Heart left ventricle (tissue), 16 donors: ENCODE data around the gene CES4A. TPM values are rescaled to one million over a fixed set of nuclear protein-coding genes. Genes with fewer than 3 reads are reported as not detected.

ENCODE experiments used
- ATAC-seq, 4 donors: fragments of 200-7000 bp; cut with Tn5 transposase; one replicate each; pipeline ENCODE4 v1.9.1; 2020 to 2022; ENCODE audit warnings: moderate library complexity in 4 of 4, mild to moderate bottlenecking in 3 of 4, moderate number of reproducible peaks in 1 of 4
- DNase-seq, 5 donors: peaks; one replicate each; pipeline ENCODE4 v3.0.0-alpha.2; 2020
- H3K27ac ChIP-seq, 12 donors: fragments of 200-600 bp; sonication (generic) in 4 of 12; one replicate each; pipeline versions ENCODE4 v1.5.0 to v1.8.0; 2016 to 2022; ENCODE audit warnings: mild to moderate bottlenecking in 2 of 12
- H3K27me3 ChIP-seq, 9 donors: fragments of 200-600 bp; sonication (generic) in 2 of 9; one replicate each; pipeline versions ENCODE4 v1.5.1 to v1.8.0; 2016 to 2022; ENCODE audit warnings: mild to moderate bottlenecking in 3 of 9
- H3K36me3 ChIP-seq, 9 donors: fragments of 200-600 bp; sonication (generic) in 2 of 9; one replicate each; pipeline versions ENCODE4 v1.5.0 to v1.8.0; 2018 to 2022; ENCODE audit warnings: mild to moderate bottlenecking in 2 of 9
- H3K4me1 ChIP-seq, 12 donors: fragments of 200-600 bp; sonication (generic) in 4 of 12; one replicate each; pipeline versions ENCODE4 v1.5.0 to v1.8.0; 2016 to 2022; ENCODE audit warnings: mild to moderate bottlenecking in 3 of 12
- H3K4me3 ChIP-seq, 12 donors: fragments of 200-600 bp; sonication (generic) in 4 of 12; one replicate each; pipeline versions ENCODE4 v1.5.0 to v1.8.0; 2017 to 2022; ENCODE audit warnings: mild to moderate bottlenecking in 9 of 12, moderate library complexity in 4 of 12
- H3K9me3 ChIP-seq, 12 donors: fragments of 200-600 bp; sonication (generic) in 4 of 12; one replicate each; pipeline versions ENCODE4 v1.5.0 to v1.8.0; 2016 to 2022; ENCODE audit warnings: mild to moderate bottlenecking in 1 of 12
- CTCF ChIP-seq, 12 donors: fragments of 200-600 bp; sonication (generic) in 4 of 12; IDR thresholded peaks; one replicate each; pipeline versions ENCODE4 v1.5.0 to v1.8.0; 2018 to 2022; ENCODE audit warnings: antibody characterized with exemption in 12 of 12, mild to moderate bottlenecking in 5 of 12
- POLR2A ChIP-seq, 2 donors: fragments of 450-650 bp; IDR thresholded peaks; one replicate each; pipeline ENCODE4 v1.6.1; 2017; ENCODE audit warnings: antibody characterized with exemption in 2 of 2, mild to moderate bottlenecking in 2 of 2, moderate library complexity in 2 of 2
- WGBS, 4 donors: extraction: QIAGEN DNeasy Blood & Tissue Kit in 2 of 4; methylation state at CpG; one replicate each; pipeline versions ENCODE4 v1.1.5 to v1.1.7; 2013 to 2018; 5-methylcytosine and 5-hydroxymethylcytosine counted together
- intact Hi-C, 10 donors: fragments of 100-400 bp; cut with DNase I; formaldehyde crosslinking; loops; one replicate each; pipeline versions ENCODE4 v1.11.1 to v1.14.2; 2022
- polyA plus RNA-seq, 2 donors: library from polyadenylated mRNA; stranded (reverse); fragments of 200-250 nt; gene quantifications; one replicate each; pipeline ENCODE4 v1.2.3, GENCODE V29; 2013
- total RNA-seq, 9 donors: library from RNA; depleted of rRNA in 2 of 9; stranded (reverse); fragments of >200 nt in 2 of 9; fragmentation: NEBNext Ultra II Directional in 3 of 9; extraction: Animal tissue kit (Norgen Biotek cat#: 25700) in 3 of 9; gene quantifications; one replicate each; pipeline versions ENCODE4 v1.1.0 to v1.2.4, GENCODE V29; 2016 to 2023
- donor health status: ischemic (EF 13 %, LVEDD 7.1; RV severe dilation, severe dysfunction).
- donor health status: healthy with polysubstance abuse.
- donor health status: DM: no; HTN: yes; CAD: no.
- donor health status: DM: no; HTN: no; CAD: no.
- donor health status: ischemic (EF 25% LVEDD 6.9; RV normal size, moderate dysfunction).
- donor health status: ischemic (EF 25% LVEDD 5.7; RV mildly dilated, moderate dysfunction).
- donor health status: healthy.
- donor health status: DM: yes; HTN: yes; CAD: no.
- donor health status: ischemic (EF 35%, LVEDD 5.7; RV mildly dilated, moderate dysfunction).
- donor health status: nonischemic (EF 11% LVEDD 7.7; RV severe dilation, severe dysfunction).
- donor health status: DM: yes; HTN: yes; CAD: no.
- donor health status: PGD.
- donor health status: ischemic (EF 29% LVEDD 5.4; RV normal size, mild dysfunction).
- donor health status: nonischemic (EF 23%, LVEDD 6.1; RV moderate dilation, normal function).

The CES4A gene
- total and polyA plus RNA-seq, 11 donors, result 3.5 to 26.8 (median 8.1) TPM

GRCh38 chr16:67019171-67019570, 30.8 kb downstream of the CES4A start:
- WGBS, 4 donors, result 92 to 93% (median 93%) methylated on average over 8 of the region's 8 CpGs
- no peak for DNase-seq
- no peak overlapping the region for H3K4me3 ChIP-seq
- H3K9me3 ChIP-seq, result no peaks in the 10 kb centered on the region
- peaks cover 0 to 13% (median 8%) of the 10 kb centered on the region in 12 donors for H3K4me1 ChIP-seq
- peaks cover 0 to 8% (median 0%) of the 10 kb centered on the region in 9 donors for H3K27me3 ChIP-seq
- TF ChIP-seq CTCF (IDR thresholded peaks at IDR 0.05) (no peak), POLR2A (IDR thresholded peaks at IDR 0.05) (no peak)
- H3K36me3 ChIP-seq, result no peaks in the 10 kb centered on the region
- H3K27ac ChIP-seq, result no peak overlapping the region
- no peak for ATAC-seq
- intact Hi-C loops, result loop anchor here in 4 of 10 donors (5.0 to 10.0 kb wide), 3 partner anchors 86 to 138 kb away; partner anchors contain the start of genes FBXL8 (in 3 of the 4), TRADD (in 3 of the 4), B3GNT9 (in 1 of the 4) and PHAF1 (in 1 of the 4)

GRCh38 chr16:67021321-67021720, 32.9 kb downstream of the CES4A start:
- TF ChIP-seq POLR2A (IDR thresholded peaks at IDR 0.05), result no peak
- no peak for TF ChIP-seq CTCF (IDR thresholded peaks at IDR 0.05)
- DNase-seq, result no peak
- peaks cover 0 to 3% (median 0%) of the 10 kb centered on the region in 12 donors for H3K4me1 ChIP-seq
- H3K9me3 ChIP-seq, result no peaks in the 10 kb centered on the region
- 85 to 87% (median 86%) methylated on average over 3 of the region's 3 CpGs for whole genome bisulfite sequencing, 4 donors
- ATAC-seq, result no peak
- intact Hi-C loops, result no loop called here
- H3K27ac ChIP-seq, result no peak overlapping the region
- no peaks in the 10 kb centered on the region for H3K27me3 ChIP-seq
- H3K36me3 ChIP-seq, result no peaks in the 10 kb centered on the region
- H3K4me3 ChIP-seq, result no peak overlapping the region

- H3K36me3 ChIP-seq, result no peaks in the 10 kb centered on the region
- WGBS, 4 donors, result 69 to 77% (median 73%) methylated on average over 4 of the region's 4 CpGs
- TF ChIP-seq CTCF (IDR thresholded peaks at IDR 0.05), result no peak
- no peak for TF ChIP-seq POLR2A (IDR thresholded peaks at IDR 0.05)
- H3K9me3 ChIP-seq, result no peaks in the 10 kb centered on the region
- H3K4me3 ChIP-seq, result no peak overlapping the region
- DNase-seq, result peak in 1 of 5 donors; percentile 7
- no peak overlapping the region for H3K27ac ChIP-seq
- H3K4me1 ChIP-seq, result peaks cover 0 to 3% (median 0%) of the 10 kb centered on the region in 12 donors
- no peaks in the 10 kb centered on the region for H3K27me3 ChIP-seq
- intact Hi-C loops, result no loop called here
- no peak for ATAC-seq
Observed at GRCh38 chr16:67022531-67023214, 34.3 kb downstream of the CES4A start.

- TF ChIP-seq POLR2A (IDR thresholded peaks at IDR 0.05) (no peak), CTCF (IDR thresholded peaks at IDR 0.05) (no peak)
- 91 to 100% (median 95%) methylated on average over 1 of the region's 1 CpG for WGBS, 4 donors
- intact Hi-C loops, result no loop called here
- Histone ChIP-seq H3K27me3 (no peaks in the 10 kb centered on the region), H3K9me3 (no peaks in the 10 kb centered on the region), H3K4me3 (no peak overlapping the region), H3K4me1 (peaks cover 0 to 12% (median 6%) of the 10 kb centered on the region in 12 donors), H3K36me3 (no peaks in the 10 kb centered on the region), H3K27ac (no peak overlapping the region)
- ATAC-seq (no peak), DNase-seq (no peak)
Observed at GRCh38 chr16:67023689-67024088, 35.3 kb downstream of the CES4A start.
